Suprapubic skin (tissue), 4 donors: Measurements from ENCODE around the gene RNPC3. TPM values are rescaled to one million over a fixed set of nuclear protein-coding genes. Genes with fewer than 3 reads are reported as not detected.

Source experiments
- DNase-seq, 2 donors: peaks; one replicate each; pipeline ENCODE4 v3.0.0-alpha.2; 2019; ENCODE audit warnings: low spot score in 2 of 2
- H3K27ac ChIP-seq: fragments of 200-600 bp; sonication (generic); one replicate; pipeline ENCODE4 v1.5.1; 2019
- H3K27me3 ChIP-seq: fragments of 200-600 bp; sonication (generic); one replicate; pipeline ENCODE4 v1.5.1; 2019
- H3K36me3 ChIP-seq: fragments of 200-600 bp; sonication (generic); one replicate; pipeline ENCODE4 v1.5.1; 2019
- H3K4me1 ChIP-seq: fragments of 200-600 bp; sonication (generic); one replicate; pipeline ENCODE4 v1.5.1; 2019
- H3K4me3 ChIP-seq: fragments of 200-600 bp; sonication (generic); one replicate; pipeline ENCODE4 v1.5.1; 2019; ENCODE audit warnings: mild to moderate bottlenecking
- H3K9me3 ChIP-seq: fragments of 200-600 bp; sonication (generic); one replicate; pipeline ENCODE4 v1.5.1; 2019
- CTCF ChIP-seq, 2 donors: fragments of 200-600 bp in 1 of 2; fragments of 450-650 bp in 1 of 2; sonication (generic) in 1 of 2; IDR thresholded peaks; one replicate each; pipeline ENCODE4 v1.5.1; 2016 to 2019; ENCODE audit warnings: antibody characterized with exemption in 2 of 2, mild to moderate bottlenecking in 1 of 2, moderate library complexity in 1 of 2
- EP300 ChIP-seq: sonication (generic); formaldehyde crosslinking; IDR thresholded peaks from one replicate; pipeline ENCODE4 v1.6.1; 2017; ENCODE audit warnings: antibody characterized with exemption
- POLR2A ChIP-seq, 2 donors: fragments of 450-650 bp; IDR thresholded peaks; one replicate each; pipeline ENCODE4 v1.6.1; 2017; ENCODE audit warnings: antibody characterized with exemption in 2 of 2, mild to moderate bottlenecking in 2 of 2, moderate library complexity in 2 of 2
- POLR2AphosphoS5 ChIP-seq, 3 donors: sonication (generic); formaldehyde crosslinking; IDR thresholded peaks; one replicate each; pipeline ENCODE4 v1.6.1; 2017; ENCODE audit warnings: antibody characterized with exemption in 3 of 3
- WGBS: methylation state at CpG from one replicate; pipeline ENCODE4 v1.1.5; 2018; 5-methylcytosine and 5-hydroxymethylcytosine counted together
- total RNA-seq, 4 donors: library from RNA; depleted of rRNA; stranded (reverse); fragments of >200 nt; gene quantifications; one replicate each; pipeline ENCODE4 v1.1.0, GENCODE V29; 2016

Gene RNPC3
- total RNA-seq, 4 donors from 2014 or later = 20.2 to 111 (median 38.1) TPM

- Histone ChIP-seq H3K4me3 (no peak overlapping the region), H3K27ac (no peak overlapping the region), H3K4me1 (no peaks in the 10 kb centered on the region), H3K9me3 (no peaks in the 10 kb centered on the region), H3K36me3 (no peaks in the 10 kb centered on the region), H3K27me3 (no peaks in the 10 kb centered on the region)
- no peak for TF ChIP-seq POLR2AphosphoS5 (IDR thresholded peaks at IDR 0.05)
- no peak for TF ChIP-seq CTCF (IDR thresholded peaks at IDR 0.05)
- no peak for TF ChIP-seq EP300
- TF ChIP-seq POLR2A (IDR thresholded peaks at IDR 0.05) = no peak
- DNase-seq = no peak
Measured at GRCh38 chr1:103497404-103497803, 28.1 kb upstream of the RNPC3 start.

- Histone ChIP-seq H3K27ac (no peak overlapping the region), H3K9me3 (peaks cover 8% of the 10 kb centered on the region), H3K27me3 (no peaks in the 10 kb centered on the region), H3K4me1 (no peaks in the 10 kb centered on the region), H3K36me3 (no peaks in the 10 kb centered on the region), H3K4me3 (no peak overlapping the region)
- 83% methylated on average over 1 of the region's 1 CpG for WGBS
- DNase-seq = no peak
- TF ChIP-seq POLR2AphosphoS5 (IDR thresholded peaks at IDR 0.05) (no peak), EP300 (no peak), POLR2A (IDR thresholded peaks at IDR 0.05) (no peak), CTCF (IDR thresholded peaks at IDR 0.05) (no peak)
Measured at GRCh38 chr1:103509250-103509649, 16.2 kb upstream of the RNPC3 start.

- Histone ChIP-seq H3K9me3 (peaks cover 8% of the 10 kb centered on the region), H3K27ac (no peak overlapping the region), H3K4me1 (no peaks in the 10 kb centered on the region), H3K4me3 (no peak overlapping the region), H3K27me3 (no peaks in the 10 kb centered on the region), H3K36me3 (no peaks in the 10 kb centered on the region)
- DNase-seq = no peak
- 97% methylated on average over 1 of the region's 1 CpG for WGBS
- TF ChIP-seq EP300 (no peak), CTCF (IDR thresholded peaks at IDR 0.05) (no peak), POLR2A (IDR thresholded peaks at IDR 0.05) (no peak), POLR2AphosphoS5 (IDR thresholded peaks at IDR 0.05) (no peak)
Measured at GRCh38 chr1:103513711-103514110, 11.8 kb upstream of the RNPC3 start.

GRCh38 chr1:103514920-103515503, 10.5 kb upstream of the RNPC3 start:
- TF ChIP-seq CTCF (IDR thresholded peaks at IDR 0.05) (peak; percentile 47 to 63), POLR2AphosphoS5 (IDR thresholded peaks at IDR 0.05) (no peak)
- Histone ChIP-seq H3K27ac (no peak overlapping the region), H3K4me3 (no peak overlapping the region), H3K36me3 (no peaks in the 10 kb centered on the region), H3K4me1 (no peaks in the 10 kb centered on the region), H3K9me3 (peaks cover 8% of the 10 kb centered on the region), H3K27me3 (no peaks in the 10 kb centered on the region)
- 54% methylated on average over 1 of the region's 1 CpG for WGBS
- no peak for DNase-seq

- Histone ChIP-seq H3K27me3 (no peaks in the 10 kb centered on the region), H3K27ac (no peak overlapping the region), H3K36me3 (no peaks in the 10 kb centered on the region), H3K4me3 (no peak overlapping the region), H3K9me3 (peaks cover 4% of the 10 kb centered on the region), H3K4me1 (no peaks in the 10 kb centered on the region)
- TF ChIP-seq POLR2A (IDR thresholded peaks at IDR 0.05) (no peak), POLR2AphosphoS5 (IDR thresholded peaks at IDR 0.05) (no peak), CTCF (IDR thresholded peaks at IDR 0.05) (no peak), EP300 (no peak)
- no peak for DNase-seq
- 93% methylated on average over 2 of the region's 2 CpGs for WGBS
Measured at GRCh38 chr1:103516283-103516682, 9.2 kb upstream of the RNPC3 start.
